ENCODE measurements around the gene WRAP73. TPM values are rescaled to one million over a fixed set of nuclear protein-coding genes. Genes with fewer than 3 reads are reported as not detected.

WRAP73 gene
- total RNA-seq, 2 donors from 2014 or later: 6.8 to 11.4 TPM

- Histone ChIP-seq H3K27ac (no peak overlapping the region), H3K27me3 (no peaks in the 10 kb centered on the region), H3K4me3 (peak overlapping the region in 1 of 2 donors; percentile 10), H3K9me3 (no peaks in the 10 kb centered on the region), H3K36me3 (no peaks in the 10 kb centered on the region), H3K4me1 (peaks cover 0 to 22% of the 10 kb centered on the region in 2 donors)
- no peak for DNase-seq (ENCODE audit: low spot score)
- TF ChIP-seq CTCF (IDR thresholded peaks at IDR 0.05): no peak
These were observed 51.8 kb downstream of the WRAP73 start for GRCh38 chr1:3598051-3598491.

DNA sequence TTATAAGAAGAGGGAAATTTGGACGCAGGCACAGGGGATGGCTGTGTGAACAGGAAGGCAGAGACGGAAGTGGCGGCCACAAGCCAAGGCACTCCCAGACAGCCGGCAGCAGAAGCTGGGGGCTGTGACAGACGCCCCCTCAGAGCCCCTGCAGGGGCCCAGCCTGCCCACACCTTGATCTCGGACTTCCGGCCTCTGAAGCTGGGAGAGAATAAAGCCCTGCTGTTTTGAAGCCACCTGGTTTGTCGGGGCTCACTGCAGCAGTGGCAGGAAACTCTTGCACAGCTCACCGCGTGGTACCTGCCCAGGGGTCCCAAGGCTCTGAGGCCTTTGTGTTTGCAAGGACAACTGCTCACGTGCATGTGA, 52.3 kb downstream of the WRAP73 start:
- TF ChIP-seq CTCF (IDR thresholded peaks at IDR 0.05): no peak
- no peaks in the 10 kb centered on the region for H3K9me3 ChIP-seq
- H3K36me3 ChIP-seq: no peaks in the 10 kb centered on the region
- no peaks in the 10 kb centered on the region for H3K27me3 ChIP-seq
- DNase-seq (ENCODE audit: low spot score): no peak
- peaks cover 0 to 22% of the 10 kb centered on the region in 2 donors for H3K4me1 ChIP-seq
- no peak overlapping the region for H3K27ac ChIP-seq
- H3K4me3 ChIP-seq: no peak overlapping the region

- no peak overlapping the region for H3K27ac ChIP-seq
- DNase-seq (ENCODE audit: low spot score): no peak
- H3K9me3 ChIP-seq: no peaks in the 10 kb centered on the region
- no peaks in the 10 kb centered on the region for H3K36me3 ChIP-seq
- H3K4me3 ChIP-seq: no peak overlapping the region
- H3K27me3 ChIP-seq: no peaks in the 10 kb centered on the region
- H3K4me1 ChIP-seq: peaks cover 0 to 22% of the 10 kb centered on the region in 2 donors
- no peak for TF ChIP-seq CTCF (IDR thresholded peaks at IDR 0.05)
These were observed 53.0 kb downstream of the WRAP73 start for GRCh38 chr1:3596663-3597598.

- no peaks in the 10 kb centered on the region for H3K9me3 ChIP-seq
- no peaks in the 10 kb centered on the region for H3K27me3 ChIP-seq
- H3K4me1 ChIP-seq: peaks cover 0 to 22% of the 10 kb centered on the region in 2 donors
- no peaks in the 10 kb centered on the region for H3K36me3 ChIP-seq
- TF ChIP-seq CTCF (IDR thresholded peaks at IDR 0.05): no peak
- no peak overlapping the region for H3K27ac ChIP-seq
- no peak overlapping the region for H3K4me3 ChIP-seq
- DNase-seq (ENCODE audit: low spot score): no peak
These were observed 54.0 kb downstream of the WRAP73 start for GRCh38 chr1:3595949-3596348.

DNA sequence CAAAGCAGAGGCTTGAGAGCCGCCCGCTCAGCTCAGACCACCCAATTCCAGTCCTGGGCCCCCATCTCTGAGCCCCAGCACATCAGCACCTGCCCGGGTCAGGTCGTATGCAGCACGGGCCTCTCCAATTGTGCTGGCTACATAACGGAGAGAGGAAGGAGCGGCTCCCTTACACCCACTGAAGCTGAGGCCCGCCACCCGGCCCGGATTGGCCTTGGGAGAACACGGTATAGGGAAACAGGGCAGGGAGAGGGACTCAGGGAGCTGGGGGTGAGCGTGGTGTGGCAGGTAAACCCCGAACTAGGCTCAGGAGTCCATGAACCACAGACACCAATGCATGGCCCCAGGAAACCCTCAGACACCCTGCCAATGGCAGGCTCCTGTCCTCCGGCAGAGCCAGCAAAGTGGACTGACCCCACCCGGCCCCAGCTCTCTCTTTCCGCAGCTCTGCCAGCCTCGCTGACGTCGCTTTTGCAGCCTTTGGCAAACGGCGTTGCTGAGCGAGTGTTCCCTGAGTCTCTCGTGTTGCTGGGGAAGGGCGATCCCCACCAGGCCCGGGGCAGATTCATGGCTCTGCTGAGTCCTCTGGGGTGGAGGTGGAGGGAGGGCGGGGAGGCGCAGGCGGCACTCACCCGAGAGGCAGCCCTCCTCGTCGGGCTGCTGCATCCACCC, 55.1 kb downstream of the WRAP73 start:
- no peak overlapping the region for H3K4me3 ChIP-seq
- no peaks in the 10 kb centered on the region for H3K36me3 ChIP-seq
- DNase-seq (ENCODE audit: low spot score): peak; percentile 60
- no peaks in the 10 kb centered on the region for H3K27me3 ChIP-seq
- peaks cover 0 to 32% of the 10 kb centered on the region in 2 donors for H3K4me1 ChIP-seq
- H3K9me3 ChIP-seq: no peaks in the 10 kb centered on the region
- no peak for TF ChIP-seq CTCF (IDR thresholded peaks at IDR 0.05)
- H3K27ac ChIP-seq: no peak overlapping the region
